Endothelial cell of umbilical vein (primary cell): ENCODE data around the gene ERAL1. TPM values are rescaled to one million over a fixed set of nuclear protein-coding genes. Genes with fewer than 3 reads are reported as not detected.

Experiments used
- BruUV-seq: library from RNA; stranded (reverse); fragments of 400-500 nt; replicated peaks from 2 replicates; lab custom pipeline; 2021; lab: Mats Ljungman, UMichigan
- CTCF ChIA-PET: fragments of 300-600, 350-600 bp; sonication (Branson Sonifier 250); formaldehyde crosslinking; loops from one replicate; lab custom pipeline; 2021; ENCODE audit warnings: antibody characterized with exemption, inconsistent platforms; lab: Charles Lee
- POLR2A ChIA-PET: fragments of 300-600, 350-600 bp; sonication (Branson Sonifier 250); formaldehyde crosslinking; loops from one replicate; lab custom pipeline; 2021; ENCODE audit warnings: antibody characterized with exemption, inconsistent platforms; lab: Charles Lee
- DNase-seq: peaks from one replicate; pipeline ENCODE4 v3.0.0-alpha.2; 2011; ENCODE audit warnings: low read depth, low spot score
- FAIRE-seq: peaks from 2 replicates; lab custom pipeline; 2011; peaks lifted over from hg19 to GRCh38; lab: Jason Lieb, UNC
- H2AFZ ChIP-seq: 2 replicates; pipeline ENCODE4 v1.6.0; 2012; ENCODE audit warnings: low read depth, low read length, control low read depth, inconsistent platforms
- H3K27ac ChIP-seq: 2 replicates; pipeline ENCODE4 v1.5.1; 2011; ENCODE audit warnings: low read depth, mild to moderate bottlenecking, control low read depth, low read length, moderate library complexity; ENCODE audit not compliant: insufficient read depth
- H3K27me3 ChIP-seq, 2 experiments: 2 replicates each; pipeline versions ENCODE4 v1.6.0 to v1.6.1; 2011; ENCODE audit warnings: low read length in 2 of 2, mixed read lengths in 1 of 2; ENCODE audit not compliant: control insufficient read depth in 2 of 2, insufficient read depth in 2 of 2
- H3K36me3 ChIP-seq, 2 experiments: 2 replicates in 1 of 2; 3 replicates in 1 of 2; pipeline ENCODE4 v1.5.1; 2011; ENCODE audit warnings: low read length in 2 of 2, mild to moderate bottlenecking in 1 of 2, moderate library complexity in 1 of 2; ENCODE audit not compliant: control insufficient read depth in 2 of 2, insufficient read depth in 2 of 2; ENCODE audit errors: extremely low read depth in 1 of 2
- H3K4me1 ChIP-seq: 3 replicates; pipeline ENCODE4 v1.5.1; 2011; ENCODE audit warnings: mild to moderate bottlenecking, low read length; ENCODE audit not compliant: control insufficient read depth, insufficient read depth; ENCODE audit errors: extremely low read depth
- H3K4me2 ChIP-seq: 2 replicates; pipeline ENCODE4 v1.6.1; 2011; ENCODE audit warnings: low read length, control low read depth, mixed read lengths; ENCODE audit not compliant: insufficient read depth
- H3K4me3 ChIP-seq, 3 experiments: fragments of 200-600 bp in 1 of 3; sonication (generic), shearing (Covaris generic) in 1 of 3; replicated peaks in 1 of 3; 2 replicates each; pipeline ENCODE4 v1.5.1; 2011 to 2016; ENCODE audit warnings: control low read depth in 3 of 3, low read length in 3 of 3, mild to moderate bottlenecking in 2 of 3, inconsistent platforms in 1 of 3, low read depth in 1 of 3, moderate library complexity in 1 of 3; ENCODE audit not compliant: insufficient read depth in 1 of 3
- H3K79me2 ChIP-seq: 2 replicates; pipeline ENCODE4 v1.6.0; 2012; ENCODE audit warnings: low read length, inconsistent platforms; ENCODE audit not compliant: control insufficient read depth, insufficient read depth
- H3K9ac ChIP-seq: replicated peaks from 2 replicates; pipeline ENCODE3; 2011; ENCODE audit warnings: low read length, control low read depth; ENCODE audit not compliant: insufficient read depth; ENCODE audit errors: extremely low read depth
- H3K9me1 ChIP-seq: replicated peaks from 3 replicates; pipeline ENCODE4 v1.6.0; 2011; ENCODE audit warnings: mild to moderate bottlenecking, low read length; ENCODE audit not compliant: control insufficient read depth, insufficient read depth; ENCODE audit errors: extremely low read depth
- H3K9me3 ChIP-seq: replicated peaks from 2 replicates; pipeline ENCODE4 v1.5.1; 2012; ENCODE audit warnings: low read length, inconsistent platforms; ENCODE audit not compliant: control insufficient read depth, insufficient read depth
- H4K20me1 ChIP-seq: replicated peaks from 2 replicates; pipeline ENCODE3; 2011; ENCODE audit warnings: mild to moderate bottlenecking, low read length; ENCODE audit not compliant: control insufficient read depth, insufficient read depth; ENCODE audit errors: extremely low read depth
- EZH2 ChIP-seq: IDR thresholded peaks from 2 replicates; pipeline ENCODE4 v1.6.1; 2012; ENCODE audit warnings: borderline replicate concordance, low read depth, mild to moderate bottlenecking, moderate library complexity, low read length, inconsistent platforms; ENCODE audit not compliant: severe bottlenecking
- JUN ChIP-seq: IDR thresholded peaks from 2 replicates; pipeline ENCODE4 v1.6.1; 2011; ENCODE audit warnings: borderline replicate concordance, low read depth; ENCODE audit not compliant: insufficient read length, insufficient read depth
- MAX ChIP-seq: IDR thresholded peaks from 2 replicates; pipeline ENCODE4 v1.6.1; 2011; ENCODE audit not compliant: insufficient read depth, insufficient read length
- POLR2AphosphoS5 ChIP-seq: IDR thresholded peaks from 2 replicates; pipeline ENCODE4 v1.6.1; 2012; ENCODE audit warnings: low read depth, mild to moderate bottlenecking, control low read depth, low read length, moderate library complexity; ENCODE audit not compliant: insufficient read depth
- dilution Hi-C: fragments of 300-500 bp; cut with MboI; formaldehyde crosslinking; loops from one replicate; pipeline ENCODE4 v1.15.0; 2019; ENCODE audit warnings: low sequenced_read_pairs; ENCODE audit not compliant: extremely low pct_ligation_motif_present
- intact Hi-C: fragments of 100-400 bp; cut with micrococcal nuclease; formaldehyde crosslinking; loops from one replicate; pipeline ENCODE4 v1.10.0; 2022
- polyA plus RNA-seq, 4 experiments: library from polyadenylated mRNA; depleted of rRNA in 3 of 4; stranded (reverse) in 3 of 4; unstranded in 1 of 4; fragments of >200 nt; gene quantifications; 2 replicates each; pipeline versions ENCODE4 v1.2.1 to v1.2.3, GENCODE V29; 2011 to 2012; ENCODE audit warnings: missing spikeins in 1 of 4
- total RNA-seq: library from RNA; stranded (reverse); gene quantifications from 2 replicates; pipeline ENCODE4 v1.2.3, GENCODE V29; 2021
- TF ChIP-seq, protein P1 (sequence below), 2 donors: IDR thresholded peaks; 1 replicate in 1 of 2; 2 replicates in 1 of 2; pipeline ENCODE4 v1.5.1; 2011; ENCODE audit warnings: low read length in 2 of 2, mild to moderate bottlenecking in 2 of 2, moderate library complexity in 2 of 2, control low read depth in 1 of 2, inconsistent platforms in 1 of 2, low read depth in 1 of 2; ENCODE audit not compliant: insufficient read depth in 1 of 2; ENCODE audit errors: extremely low read depth in 1 of 2

ERAL1 gene
- total and polyA plus RNA-seq, 2 donors (not counting 3 experiments of a cell fraction or from before 2014, with no cell fraction given): 58.0 to 86.6 TPM

DNA sequence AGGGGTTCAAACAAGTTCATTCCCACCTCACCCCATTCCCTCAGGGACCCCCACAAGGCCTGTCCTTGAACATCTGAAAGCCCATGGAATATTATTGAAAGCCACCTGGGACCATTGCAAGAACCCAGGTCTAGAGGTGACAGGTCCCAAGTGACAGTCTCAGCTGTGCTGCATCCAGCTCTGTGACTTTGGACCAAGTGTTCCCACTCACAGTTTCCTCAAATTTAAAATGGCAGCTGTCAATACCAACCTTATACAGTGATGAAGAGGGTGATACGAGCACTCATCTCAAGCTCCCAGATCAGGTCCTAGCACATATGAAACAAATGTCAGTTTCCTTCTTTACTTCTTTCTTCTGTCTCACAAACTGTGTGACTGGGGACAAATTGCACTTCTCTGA is 9.1 kb downstream of the ERAL1 start:
- no peak for FAIRE-seq
- Histone ChIP-seq H2AFZ (no peak overlapping the region), H3K79me2 (no peaks in the 10 kb centered on the region), H3K27ac (no peak overlapping the region), H3K9me1 (no peaks in the 10 kb centered on the region), H3K9me3 (no peaks in the 10 kb centered on the region), H3K4me2 (no peak overlapping the region), H3K4me3 (no peak overlapping the region), H3K9ac (no peak overlapping the region), H4K20me1 (no peaks in the 10 kb centered on the region), H3K27me3 (no peaks in the 10 kb centered on the region), H3K36me3 (peaks cover 3 to 9% of the 10 kb centered on the region in 2 experiments), H3K4me1 (peaks cover 13% of the 10 kb centered on the region)
- DNase-seq: no peak
- POLR2A ChIA-PET: no interaction called here
- intact Hi-C loops (no loop called here), dilution Hi-C loops (no loop called here)
- TF ChIP-seq JUN: no peak
- TF ChIP-seq EZH2: no peak
- TF ChIP-seq, protein P1, sequence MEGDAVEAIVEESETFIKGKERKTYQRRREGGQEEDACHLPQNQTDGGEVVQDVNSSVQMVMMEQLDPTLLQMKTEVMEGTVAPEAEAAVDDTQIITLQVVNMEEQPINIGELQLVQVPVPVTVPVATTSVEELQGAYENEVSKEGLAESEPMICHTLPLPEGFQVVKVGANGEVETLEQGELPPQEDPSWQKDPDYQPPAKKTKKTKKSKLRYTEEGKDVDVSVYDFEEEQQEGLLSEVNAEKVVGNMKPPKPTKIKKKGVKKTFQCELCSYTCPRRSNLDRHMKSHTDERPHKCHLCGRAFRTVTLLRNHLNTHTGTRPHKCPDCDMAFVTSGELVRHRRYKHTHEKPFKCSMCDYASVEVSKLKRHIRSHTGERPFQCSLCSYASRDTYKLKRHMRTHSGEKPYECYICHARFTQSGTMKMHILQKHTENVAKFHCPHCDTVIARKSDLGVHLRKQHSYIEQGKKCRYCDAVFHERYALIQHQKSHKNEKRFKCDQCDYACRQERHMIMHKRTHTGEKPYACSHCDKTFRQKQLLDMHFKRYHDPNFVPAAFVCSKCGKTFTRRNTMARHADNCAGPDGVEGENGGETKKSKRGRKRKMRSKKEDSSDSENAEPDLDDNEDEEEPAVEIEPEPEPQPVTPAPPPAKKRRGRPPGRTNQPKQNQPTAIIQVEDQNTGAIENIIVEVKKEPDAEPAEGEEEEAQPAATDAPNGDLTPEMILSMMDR (IDR thresholded peaks at IDR 0.05; ENCODE audit: extremely low read depth in 1 of 2, insufficient read depth in 1 of 2, low read depth in 1 of 2, low read length in 2 of 2): no peak
- no peak for TF ChIP-seq MAX
- no peak for TF ChIP-seq POLR2AphosphoS5
- no TSS peak for BruUV-seq
- CTCF ChIA-PET: interaction anchor here (1.4 to 2.0 kb wide), 4 partner anchors 15 to 32 kb away, joined by 3 to 9 read pairs (median 5); partner anchors contain the start of gene FAM222B
